WERI-Rb-1 (cell line): ENCODE measurements around the gene KLHL29.

Source experiments
- DNase-seq: peaks from one replicate; pipeline ENCODE4 v3.0.0-alpha.2; 2020
- H3K27ac ChIP-seq: fragments of 250-450 bp; sonication (Bioruptor Pico); 2 replicates; pipeline ENCODE4 v1.5.1; 2020; ENCODE audit warnings: mild to moderate bottlenecking, moderate library complexity
- H3K27me3 ChIP-seq: fragments of 250-450 bp; sonication (Bioruptor Pico); 2 replicates; pipeline ENCODE4 v1.5.1; 2021; ENCODE audit warnings: mild to moderate bottlenecking, low read depth, moderate library complexity; ENCODE audit not compliant: insufficient read depth, severe bottlenecking
- H3K36me3 ChIP-seq: fragments of 250-450 bp; sonication (Bioruptor Pico); 2 replicates; pipeline ENCODE4 v1.5.1; 2020; ENCODE audit warnings: mild to moderate bottlenecking, moderate library complexity
- H3K4me3 ChIP-seq: 2 replicates; pipeline ENCODE4 v1.5.1; 2011; ENCODE audit warnings: low read depth, mild to moderate bottlenecking, control low read depth, low read length
- H3K9me3 ChIP-seq: fragments of 250-450 bp; sonication (Bioruptor Pico); 2 replicates; pipeline ENCODE4 v1.5.1; 2021; ENCODE audit warnings: mild to moderate bottlenecking, moderate library complexity; ENCODE audit not compliant: severe bottlenecking
- TF ChIP-seq, protein P1 (sequence below): IDR thresholded peaks from 2 replicates; pipeline ENCODE4 v1.5.1; 2011; ENCODE audit warnings: low read depth, mild to moderate bottlenecking, control low read depth, inconsistent platforms, low read length

The KLHL29 gene

DNA sequence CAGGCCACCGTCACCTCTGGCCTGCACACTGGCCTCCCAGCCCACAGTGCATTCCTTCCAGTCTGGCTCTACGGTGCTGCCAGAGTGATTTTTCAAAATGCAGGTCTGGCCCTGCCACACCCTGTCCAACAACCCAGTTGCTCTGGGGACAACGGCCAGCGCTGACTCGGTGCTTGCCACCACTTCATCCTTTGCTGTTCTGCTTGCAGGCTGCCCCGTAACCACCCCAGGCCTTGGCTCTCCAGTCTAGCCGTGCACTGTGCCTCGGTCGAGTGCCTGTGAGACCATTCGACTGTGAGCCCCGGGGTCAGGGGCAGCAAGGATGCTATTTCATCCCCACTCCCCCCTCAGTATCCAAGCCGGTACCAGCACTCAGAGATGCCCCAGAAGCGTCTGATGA is 262.6 kb downstream of the KLHL29 start:
- Histone ChIP-seq H3K27me3 (no peaks in the 10 kb centered on the region), H3K9me3 (peaks cover 6% of the 10 kb centered on the region), H3K27ac (no peak overlapping the region), H3K36me3 (peaks cover 24% of the 10 kb centered on the region), H3K4me3 (no peak overlapping the region)
- no peak for DNase-seq
- TF ChIP-seq, protein P1, sequence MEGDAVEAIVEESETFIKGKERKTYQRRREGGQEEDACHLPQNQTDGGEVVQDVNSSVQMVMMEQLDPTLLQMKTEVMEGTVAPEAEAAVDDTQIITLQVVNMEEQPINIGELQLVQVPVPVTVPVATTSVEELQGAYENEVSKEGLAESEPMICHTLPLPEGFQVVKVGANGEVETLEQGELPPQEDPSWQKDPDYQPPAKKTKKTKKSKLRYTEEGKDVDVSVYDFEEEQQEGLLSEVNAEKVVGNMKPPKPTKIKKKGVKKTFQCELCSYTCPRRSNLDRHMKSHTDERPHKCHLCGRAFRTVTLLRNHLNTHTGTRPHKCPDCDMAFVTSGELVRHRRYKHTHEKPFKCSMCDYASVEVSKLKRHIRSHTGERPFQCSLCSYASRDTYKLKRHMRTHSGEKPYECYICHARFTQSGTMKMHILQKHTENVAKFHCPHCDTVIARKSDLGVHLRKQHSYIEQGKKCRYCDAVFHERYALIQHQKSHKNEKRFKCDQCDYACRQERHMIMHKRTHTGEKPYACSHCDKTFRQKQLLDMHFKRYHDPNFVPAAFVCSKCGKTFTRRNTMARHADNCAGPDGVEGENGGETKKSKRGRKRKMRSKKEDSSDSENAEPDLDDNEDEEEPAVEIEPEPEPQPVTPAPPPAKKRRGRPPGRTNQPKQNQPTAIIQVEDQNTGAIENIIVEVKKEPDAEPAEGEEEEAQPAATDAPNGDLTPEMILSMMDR = no peak

DNA sequence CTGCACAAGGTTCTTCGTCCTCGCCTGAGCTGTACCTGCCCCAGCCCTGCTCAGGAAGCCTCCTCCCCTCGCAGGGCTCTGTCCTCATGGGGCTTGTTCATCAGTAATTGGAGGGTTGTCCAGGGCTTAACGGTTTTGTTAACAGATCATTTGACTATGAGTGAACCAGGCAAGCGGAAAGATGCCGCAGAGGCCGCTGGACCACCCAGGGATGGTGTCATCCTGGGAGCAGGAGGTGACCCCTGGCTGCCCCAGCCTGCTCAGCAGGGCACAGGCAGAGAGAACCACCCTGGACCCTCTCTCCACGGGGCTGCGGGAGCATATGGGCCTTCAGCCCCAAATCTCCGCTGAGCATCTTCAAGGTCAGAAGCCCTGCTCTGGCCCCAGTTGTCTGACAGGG is 264.3 kb downstream of the KLHL29 start:
- no peak overlapping the region for H3K27ac ChIP-seq
- H3K36me3 ChIP-seq = peaks cover 14% of the 10 kb centered on the region
- DNase-seq = no peak
- TF ChIP-seq, protein P1 = no peak
- no peak overlapping the region for H3K4me3 ChIP-seq
- no peaks in the 10 kb centered on the region for H3K9me3 ChIP-seq
- no peaks in the 10 kb centered on the region for H3K27me3 ChIP-seq

GRCh38 chr2:23649819-23650218 is 264.8 kb downstream of the KLHL29 start:
- TF ChIP-seq, protein P1 = no peak
- Histone ChIP-seq H3K27me3 (no peaks in the 10 kb centered on the region), H3K27ac (no peak overlapping the region), H3K4me3 (no peak overlapping the region), H3K9me3 (peaks cover 1% of the 10 kb centered on the region), H3K36me3 (peaks cover 9% of the 10 kb centered on the region)
- no peak for DNase-seq

DNA sequence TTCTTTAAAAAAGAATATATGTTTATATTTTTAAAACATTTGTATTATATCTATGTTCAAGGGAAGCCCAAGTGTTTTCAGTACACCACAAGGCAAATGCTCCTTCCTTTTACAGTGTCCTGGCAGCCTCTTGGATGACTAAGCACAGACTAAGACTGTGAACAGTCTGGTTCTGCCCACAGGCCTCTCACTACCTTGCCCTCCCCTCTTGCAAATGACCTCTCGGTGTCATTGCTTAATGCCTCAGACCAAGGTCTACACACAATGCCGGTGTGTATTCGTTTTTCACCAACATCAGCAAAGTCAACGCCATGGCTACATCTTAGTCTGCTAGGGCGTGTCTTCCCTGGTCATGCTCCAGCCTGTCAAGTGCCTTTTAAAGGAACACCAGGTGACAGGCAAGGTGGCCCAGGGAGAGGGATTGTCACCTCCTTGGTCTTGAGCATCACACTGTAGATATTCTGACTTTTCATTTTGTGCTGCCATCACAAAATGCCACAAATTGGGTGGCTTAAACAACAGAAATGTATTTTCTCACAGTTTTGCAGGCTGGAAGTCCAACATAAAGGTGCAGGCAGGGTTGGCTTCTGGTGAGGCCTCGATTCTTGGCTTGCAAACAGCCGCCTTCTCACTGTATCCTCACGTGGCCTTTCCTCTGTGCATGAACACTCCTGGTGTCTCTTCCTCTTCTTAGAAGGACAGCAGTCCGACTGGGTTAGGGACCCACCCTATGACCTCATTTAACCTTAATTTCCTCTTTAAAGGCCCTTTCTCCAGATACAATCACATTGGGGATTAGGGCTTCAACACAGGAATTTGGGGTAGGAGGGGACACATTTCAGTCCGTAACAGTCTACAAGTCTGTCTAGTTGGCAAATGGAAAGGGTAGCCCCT is 266.5 kb downstream of the KLHL29 start:
- peaks cover 10% of the 10 kb centered on the region for H3K36me3 ChIP-seq
- no peak for DNase-seq
- H3K27me3 ChIP-seq = no peaks in the 10 kb centered on the region
- TF ChIP-seq, protein P1 = no peak
- H3K27ac ChIP-seq = no peak overlapping the region
- H3K4me3 ChIP-seq = no peak overlapping the region
- peaks cover 3% of the 10 kb centered on the region for H3K9me3 ChIP-seq

- TF ChIP-seq, protein P1 = no peak
These were observed 268.3 kb downstream of the KLHL29 start for GRCh38 chr2:23653326-23653725.

More at GRCh38 chr2:23653326-23653725, 268.3 kb downstream of the KLHL29 start:
- Histone ChIP-seq H3K4me3 (no peak overlapping the region), H3K27ac (no peak overlapping the region), H3K27me3 (no peaks in the 10 kb centered on the region), H3K9me3 (peaks cover 3% of the 10 kb centered on the region), H3K36me3 (peaks cover 10% of the 10 kb centered on the region; the same call in 1 of the 2 replicates)
- no peak for DNase-seq
